ENCODE measurements around the gene DNAJC21.
"Not testable (repeated sequence)": the region's sequence is repeated elsewhere in the genome, so short reads cannot be mapped to it uniquely, and the experiment has no call there.

The DNAJC21 gene

DNA sequence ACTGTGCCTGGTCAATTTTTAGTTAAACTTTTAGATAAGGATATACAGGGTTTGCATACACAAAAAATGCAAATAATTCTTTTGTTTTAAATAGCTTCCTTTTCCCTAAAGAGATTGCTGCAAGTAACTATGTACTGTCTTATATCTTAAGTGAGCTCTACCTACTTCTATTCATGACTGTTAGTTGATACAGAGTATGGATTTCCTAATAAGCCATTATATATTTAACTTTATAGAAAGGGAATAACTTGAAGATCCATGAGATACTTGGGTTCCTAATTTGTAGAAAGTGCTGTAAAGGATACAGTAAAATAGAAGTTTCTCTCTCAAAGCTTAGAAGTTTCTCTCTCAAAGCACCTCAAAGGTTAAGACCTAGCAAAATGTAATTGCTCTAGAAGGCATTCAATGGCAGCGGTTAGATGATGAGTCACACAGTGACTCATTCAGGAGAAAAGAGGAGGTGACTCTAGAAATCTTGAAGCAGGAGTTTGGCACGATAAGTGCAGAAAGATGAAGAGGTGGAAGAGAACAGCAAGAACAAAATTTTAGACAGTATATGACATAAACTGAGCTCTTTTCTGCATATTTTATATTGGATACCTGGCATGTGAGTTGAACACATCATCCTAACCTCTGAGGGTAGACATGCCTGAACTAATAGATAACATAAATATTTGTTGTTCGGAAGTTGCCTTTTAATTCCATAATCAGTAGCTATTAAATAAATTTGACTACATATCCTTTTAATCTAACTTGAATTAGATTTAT lies 5.5 kb upstream of the DNAJC21 start:
- peak; percentile 30 to 44 for DNase-seq

DNA sequence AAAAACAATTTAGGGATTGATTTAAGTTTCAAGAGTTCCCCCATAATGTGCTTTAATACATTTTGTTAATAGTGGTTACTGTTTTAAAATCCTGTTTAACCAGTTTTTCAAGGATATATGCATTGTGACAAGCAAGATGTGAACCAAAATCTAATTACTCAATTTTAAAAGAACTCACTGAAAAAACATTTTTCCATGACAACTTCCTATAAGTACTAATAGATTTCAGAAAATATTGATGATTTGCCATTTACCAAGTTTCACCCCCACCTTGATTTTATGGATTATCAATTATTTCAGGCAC lies 4.9 kb upstream of the DNAJC21 start:
- no peak for DNase-seq

DNA sequence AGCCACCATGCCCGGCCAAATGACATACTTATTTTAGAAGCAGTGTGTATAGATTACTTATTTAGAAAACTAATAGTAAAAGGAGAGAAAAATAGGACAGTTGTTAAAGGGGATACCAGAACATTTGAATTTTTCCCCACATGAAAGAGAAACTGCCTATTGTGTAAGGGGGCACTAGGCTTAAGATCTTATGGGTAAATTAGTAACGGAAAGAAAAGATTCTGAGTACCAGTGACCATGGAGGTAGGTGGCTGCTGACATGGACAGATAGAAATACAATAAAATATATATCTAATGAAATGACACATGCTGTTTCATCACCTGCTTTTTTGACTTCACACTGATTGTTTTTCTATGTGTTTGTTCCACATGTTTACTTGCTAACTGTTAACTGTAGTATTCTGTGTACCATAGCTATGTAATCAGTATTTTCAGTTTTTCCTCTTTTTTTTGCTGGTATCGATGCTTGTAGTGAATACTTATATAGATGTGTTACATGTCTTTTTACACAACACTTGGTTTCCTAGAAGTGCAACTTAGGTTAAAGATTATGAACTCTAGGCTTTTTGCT lies 3.0 kb upstream of the DNAJC21 start:
- no peak for DNase-seq

DNA sequence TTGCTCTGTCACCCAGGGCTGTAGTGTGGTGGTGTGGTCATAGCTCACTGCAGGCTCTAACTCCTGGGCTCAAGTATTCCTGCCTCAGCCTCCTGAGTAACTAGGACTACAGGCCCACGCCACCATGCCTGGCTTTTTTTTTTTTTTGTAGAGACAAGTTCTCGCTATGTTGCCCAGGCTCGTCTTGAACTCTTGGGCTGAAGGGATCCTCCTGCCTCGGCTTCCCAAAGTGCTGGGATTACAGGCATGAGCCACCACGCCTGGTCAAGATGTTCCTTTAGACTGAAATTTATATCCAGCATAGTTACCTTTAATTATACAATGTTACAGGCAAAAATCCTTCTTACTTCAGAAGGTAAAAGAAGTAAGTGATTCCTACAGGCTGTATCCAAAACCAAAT lies 1.6 kb upstream of the DNAJC21 start:
- DNase-seq, result no peak

DNA sequence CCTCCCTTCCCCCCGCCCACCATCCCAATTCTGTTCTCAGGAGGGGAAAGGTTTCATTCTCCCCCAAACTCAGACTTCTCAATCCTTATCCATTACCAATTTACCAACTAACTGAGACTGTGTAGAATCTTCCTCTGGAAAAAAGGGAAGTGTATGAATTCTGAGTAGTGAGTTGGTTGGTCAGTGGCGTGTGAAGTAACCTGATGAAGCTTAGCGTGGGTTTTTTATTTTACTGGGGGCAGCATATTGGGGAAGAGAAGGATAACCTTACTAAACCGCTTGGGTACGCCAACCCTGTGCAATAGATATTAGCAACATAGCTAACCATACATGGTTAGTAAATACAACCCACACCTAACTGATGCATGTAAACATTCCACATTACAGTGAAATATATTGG lies 1.1 kb upstream of the DNAJC21 start:
- no peak for DNase-seq

DNA sequence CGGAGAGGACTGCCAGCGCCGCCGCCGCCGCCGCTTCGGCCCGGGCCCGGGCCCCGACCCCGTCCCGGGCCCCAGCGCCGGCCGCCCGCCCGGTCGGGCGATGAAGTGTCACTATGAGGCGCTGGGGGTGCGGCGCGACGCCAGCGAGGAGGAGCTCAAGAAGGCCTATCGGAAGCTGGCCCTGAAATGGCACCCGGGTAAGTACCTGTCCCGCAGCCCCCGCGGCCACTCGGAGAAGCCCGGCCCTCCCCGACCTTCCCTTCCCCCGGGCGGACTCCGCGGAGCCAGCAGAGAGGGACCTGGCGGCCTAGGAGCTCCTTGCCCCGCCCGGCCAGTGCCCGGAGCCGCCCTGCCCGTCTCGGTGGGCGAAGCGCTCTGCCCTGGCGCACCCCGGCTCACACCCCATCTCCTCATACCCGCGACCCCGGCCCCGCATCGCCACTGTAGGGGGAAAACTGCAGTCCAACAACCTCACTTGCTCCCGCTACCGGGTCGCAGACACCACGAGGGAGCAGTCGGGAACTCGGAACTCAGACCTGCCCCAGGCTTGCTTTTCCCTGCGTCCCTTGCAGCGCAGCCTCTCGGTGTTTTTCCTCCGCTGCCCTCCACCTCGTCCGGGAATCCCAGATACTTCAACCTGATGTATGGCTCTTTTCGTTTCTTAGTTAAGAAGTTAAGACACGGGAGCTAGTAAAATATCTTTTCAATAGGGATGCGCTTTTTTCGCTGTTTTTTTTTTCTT lies 532 bp downstream of the DNAJC21 start:
- DNase-seq, result peak; percentile 55 to 67

DNA sequence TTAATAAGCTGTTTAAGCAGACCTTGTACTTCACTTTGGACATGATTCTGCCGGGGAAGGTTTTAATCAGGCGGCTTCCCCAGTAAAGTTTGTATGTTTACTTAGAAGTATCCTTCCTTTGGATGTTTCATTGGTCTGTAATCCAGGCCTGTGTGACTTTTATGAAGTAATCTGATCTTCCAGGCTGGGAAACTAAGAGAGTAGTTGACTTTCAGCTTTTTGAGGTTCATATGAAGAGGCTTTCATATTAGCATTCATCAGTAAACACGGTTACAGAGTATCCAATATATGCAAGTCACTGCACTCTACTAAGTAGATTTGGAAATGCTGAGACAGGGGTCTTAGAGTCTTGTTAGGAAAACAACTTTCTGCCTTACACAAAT lies 1.1 kb downstream of the DNAJC21 start:
- DNase-seq, result no peak

DNA sequence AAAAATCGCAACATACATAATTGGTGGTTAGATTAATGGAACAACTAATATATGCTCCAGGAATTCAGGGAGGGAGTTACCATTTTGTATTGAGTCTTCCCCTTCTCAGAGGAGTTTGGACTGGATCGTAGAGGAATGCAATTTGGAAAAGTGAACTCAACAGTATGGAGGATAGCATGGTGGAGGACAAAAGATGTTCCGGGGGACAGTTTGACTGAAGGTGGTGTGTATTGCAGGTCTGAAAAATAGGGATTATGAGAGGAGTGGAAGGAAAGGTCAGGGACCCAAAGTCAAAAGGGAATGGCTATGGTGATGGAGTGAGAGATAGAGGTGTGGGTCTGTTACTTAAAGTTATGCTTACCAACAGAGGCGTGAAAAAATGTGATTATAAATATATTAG lies 1.5 kb downstream of the DNAJC21 start:
- DNase-seq, result no peak

DNA sequence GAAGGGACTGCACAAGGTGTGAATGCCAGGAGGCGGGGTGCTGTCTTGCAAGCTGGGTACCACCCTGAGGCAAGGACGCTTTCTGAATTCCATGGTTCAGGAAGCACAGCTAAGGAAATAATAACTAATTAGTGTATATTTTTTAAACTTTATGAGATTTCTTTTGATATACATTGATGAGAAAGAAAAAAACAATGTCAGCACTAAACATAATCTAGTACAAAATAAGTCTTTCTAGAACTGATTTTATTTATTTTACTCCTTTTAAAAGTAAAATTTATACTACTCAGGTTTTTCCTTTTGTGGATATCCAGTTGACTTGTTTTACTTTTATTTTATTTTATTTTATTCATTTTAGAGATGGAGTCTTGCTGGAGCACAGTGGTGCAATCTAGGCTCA lies 3.6 kb downstream of the DNAJC21 start:
- no peak for DNase-seq

DNA sequence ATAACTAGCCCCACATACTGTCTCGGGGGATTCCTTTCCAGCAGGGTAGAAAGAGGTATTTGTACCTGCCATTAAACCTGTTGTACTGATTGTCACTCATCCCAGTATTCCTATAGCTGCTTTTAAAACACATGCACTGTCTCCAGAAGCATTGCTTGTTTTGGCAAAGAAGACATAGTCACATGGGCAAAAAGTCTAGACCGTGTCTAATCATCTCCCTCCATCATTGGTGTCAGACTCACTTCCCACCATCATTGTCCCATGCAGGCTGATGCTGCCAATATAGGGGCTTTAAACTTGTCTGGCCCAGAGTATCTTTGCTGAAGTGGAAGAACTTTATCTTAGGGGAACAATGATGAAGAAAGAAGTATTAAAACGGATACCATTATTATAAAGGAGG lies 12.6 kb downstream of the DNAJC21 start:
- DNase-seq, result no peak

DNA sequence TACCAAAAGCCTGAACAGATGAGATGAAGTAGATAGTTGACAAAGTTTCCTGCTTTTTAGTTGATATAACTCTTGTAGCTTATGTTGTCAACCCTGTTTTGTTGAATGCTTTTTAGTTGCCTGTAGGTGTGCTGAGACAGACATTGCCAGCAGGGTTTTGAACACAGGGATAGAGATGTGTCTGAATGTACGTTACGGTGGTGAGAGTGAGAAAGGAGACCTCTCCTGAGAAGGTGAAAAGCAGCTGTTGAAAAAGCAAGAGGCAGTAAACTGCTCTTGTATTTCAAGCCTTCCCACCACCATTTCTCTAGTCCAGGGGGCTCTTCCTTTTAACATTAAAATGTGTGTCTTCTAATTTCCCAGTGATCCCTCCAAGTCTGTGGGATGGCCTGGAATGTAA lies 14.7 kb downstream of the DNAJC21 start:
- no peak for DNase-seq

DNA sequence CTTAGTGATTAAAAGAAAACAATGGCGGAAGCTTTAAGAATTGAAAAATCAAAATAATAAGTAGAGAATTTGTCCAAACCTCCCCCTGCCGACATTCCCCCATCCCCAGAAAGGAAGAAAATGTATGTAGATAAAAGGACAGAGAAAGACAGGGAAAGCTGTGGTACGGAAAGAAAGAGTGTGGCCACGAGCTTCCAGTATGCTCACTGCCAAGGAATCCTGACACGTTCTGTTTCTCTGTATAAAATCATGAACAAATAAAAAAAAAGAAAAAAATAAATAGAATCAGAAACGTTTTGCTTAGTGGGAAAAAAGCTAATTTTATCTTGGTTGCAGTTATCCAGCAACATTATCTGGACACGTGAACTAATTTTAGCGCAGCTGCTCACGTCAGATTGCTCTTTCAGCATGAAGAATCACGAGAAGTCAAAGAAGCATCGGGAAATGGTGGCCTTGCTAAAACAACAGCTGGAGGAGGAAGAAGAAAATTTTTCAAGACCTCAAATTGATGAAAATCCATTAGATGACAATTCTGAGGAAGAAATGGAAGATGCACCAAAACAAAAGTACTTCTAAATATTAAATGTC lies 15.2 kb downstream of the DNAJC21 start:
- DNase-seq, result no peak

DNA sequence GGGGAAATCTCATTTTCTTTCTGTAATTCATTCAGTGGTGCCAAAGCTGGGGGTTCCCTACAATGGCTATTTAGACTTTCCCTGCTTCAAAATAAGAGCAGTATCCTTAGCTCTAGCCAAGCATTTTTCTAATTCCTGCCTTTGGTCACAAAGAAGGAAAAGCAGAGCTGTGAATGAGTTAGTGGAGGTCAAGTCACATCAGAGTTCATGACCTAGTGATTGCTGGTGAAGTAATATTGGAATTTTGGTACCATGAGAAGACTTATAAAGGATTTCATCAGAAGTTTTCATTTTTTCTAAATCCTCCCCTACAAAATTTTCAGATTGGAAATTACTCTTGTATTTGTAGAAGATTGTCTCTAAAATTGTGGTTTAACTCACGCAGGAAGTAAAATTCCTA lies 28.0 kb downstream of the DNAJC21 start:
- no peak for DNase-seq

DNA sequence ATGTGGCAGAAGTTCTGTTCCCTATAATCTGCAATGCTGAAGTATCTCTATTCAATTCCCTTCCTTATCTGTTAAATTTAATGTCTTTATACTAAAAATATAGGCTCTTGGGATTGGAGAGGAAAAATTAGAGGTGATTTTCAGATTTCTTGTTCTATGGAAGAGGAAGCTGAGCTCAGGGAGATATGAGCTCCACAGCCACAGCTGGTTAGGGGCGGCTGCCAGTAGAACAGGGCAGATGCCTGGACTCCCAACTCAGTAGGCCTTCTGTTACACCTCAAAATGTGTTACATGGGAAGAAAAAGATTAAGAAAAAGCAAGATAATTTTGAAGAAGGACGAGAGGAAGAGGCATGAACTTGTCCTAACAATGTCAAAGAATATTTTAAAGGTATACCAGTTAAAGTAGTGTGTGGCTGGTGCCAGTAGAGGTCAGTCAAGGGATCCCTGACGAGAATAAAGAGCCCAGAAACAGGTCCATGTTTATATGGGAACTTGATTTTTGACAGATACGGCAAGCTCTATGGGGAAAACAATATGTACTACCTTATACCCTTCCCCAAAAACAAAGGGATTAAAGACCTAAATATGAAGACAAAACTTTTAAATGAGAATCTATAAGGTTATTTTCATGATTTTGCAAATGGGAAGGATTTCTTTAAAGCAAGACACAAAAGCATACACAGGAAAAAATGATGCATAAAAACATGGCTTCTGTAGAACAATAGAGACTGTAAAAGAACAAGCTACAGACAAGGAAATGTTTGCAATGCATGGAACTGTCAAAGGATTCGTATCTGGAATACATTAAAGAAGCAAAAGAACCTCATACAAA lies 28.7 kb downstream of the DNAJC21 start:
- DNase-seq, result peak; percentile 8 to 15

DNA sequence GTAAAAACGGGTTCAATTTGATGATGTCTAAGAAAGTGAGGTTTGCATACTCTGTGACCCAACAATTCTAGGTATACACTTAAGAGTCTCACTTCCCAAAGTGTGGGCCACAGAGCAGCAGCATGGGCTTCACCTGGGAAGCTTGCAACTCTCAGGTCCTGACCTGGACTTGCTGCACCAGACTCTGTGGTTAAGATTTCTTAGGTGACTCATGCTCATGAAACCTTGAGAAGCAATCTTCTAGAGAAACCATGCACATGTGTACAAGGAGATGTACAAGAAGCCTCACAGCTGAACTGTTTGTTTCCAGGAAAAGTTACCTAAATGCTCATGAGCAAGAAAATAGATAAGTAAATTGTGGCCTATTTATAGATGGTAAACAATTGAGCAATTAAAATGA lies 30.0 kb downstream of the DNAJC21 start:
- no peak for DNase-seq

DNA sequence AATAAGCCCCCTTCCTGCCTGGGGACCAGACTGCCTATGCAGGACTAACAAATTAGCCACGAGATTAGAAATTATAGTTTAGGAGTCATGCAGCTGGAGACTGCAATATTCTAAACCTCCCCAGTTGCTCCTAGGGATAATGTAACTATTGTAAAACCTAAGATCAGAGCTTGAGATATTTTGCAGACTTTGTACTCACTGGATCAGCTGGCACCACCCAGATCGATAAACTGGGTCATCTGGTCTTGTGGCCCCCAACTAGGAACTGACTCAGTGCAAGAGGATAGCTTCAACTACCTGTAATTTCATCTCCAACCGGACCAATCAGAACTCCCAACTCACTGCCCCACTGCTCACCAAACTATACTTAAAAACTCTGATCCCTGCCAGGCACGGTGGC lies 38.2 kb downstream of the DNAJC21 start:
- no peak for DNase-seq

DNA sequence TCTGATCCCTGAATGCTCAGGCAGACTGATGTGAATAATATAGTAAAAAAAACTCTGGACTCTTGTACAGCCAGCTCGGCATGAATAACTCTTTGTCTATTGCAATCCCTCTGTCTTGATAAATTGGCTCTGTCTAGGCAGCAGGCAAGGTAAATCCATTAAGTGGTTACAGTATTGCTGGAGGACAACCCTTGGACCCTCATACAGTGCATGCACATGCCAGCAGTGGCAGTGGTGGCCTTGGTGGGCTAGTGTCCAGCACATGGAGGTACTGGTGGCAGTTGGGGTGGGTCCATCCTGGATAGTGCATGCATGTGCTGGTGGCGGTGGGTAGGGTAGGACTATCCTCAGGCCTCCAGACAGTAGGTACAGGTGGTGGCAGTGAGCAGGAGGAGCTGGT lies 38.9 kb downstream of the DNAJC21 start:
- no peak for DNase-seq

DNA sequence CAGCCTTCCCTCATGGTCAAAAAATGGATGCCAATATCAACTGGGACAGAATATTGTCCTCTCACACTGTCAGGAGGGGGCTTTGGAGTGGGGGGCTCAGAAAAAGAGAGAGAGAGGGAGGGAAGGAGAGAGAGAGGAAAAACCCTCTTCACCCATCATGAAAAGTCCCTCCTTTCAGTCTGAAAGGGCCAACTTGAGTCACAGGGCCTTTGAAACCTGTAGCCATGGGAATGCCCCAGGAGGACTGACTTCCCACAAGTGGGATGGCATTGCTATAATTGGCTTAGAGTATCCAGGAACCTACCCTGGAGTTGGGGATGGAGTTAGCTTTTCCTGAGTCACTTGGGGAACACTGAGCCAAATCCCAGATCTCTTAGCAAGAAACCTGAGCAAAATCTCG lies 41.2 kb downstream of the DNAJC21 start:
- no peak for DNase-seq

DNA sequence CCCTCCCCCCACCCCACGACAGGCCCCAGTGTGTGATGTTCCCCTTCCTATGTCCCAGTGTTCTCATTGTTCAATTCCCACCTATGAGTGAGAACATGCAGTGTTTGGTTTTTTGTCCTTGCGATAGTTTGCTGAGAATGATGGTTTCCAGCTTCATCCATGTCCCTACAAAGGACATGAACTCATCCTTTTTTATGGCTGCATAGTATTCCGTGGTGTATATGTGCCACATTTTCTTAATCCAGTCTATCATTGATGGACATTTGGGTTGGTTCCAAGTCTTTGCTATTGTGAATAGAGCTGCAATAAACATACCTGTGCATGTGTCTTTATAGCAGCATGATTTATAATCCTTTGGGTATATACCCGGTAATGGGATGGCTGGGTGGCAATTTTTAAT lies 42.3 kb downstream of the DNAJC21 start:
- DNase-seq, result not testable (repeated sequence)

DNA sequence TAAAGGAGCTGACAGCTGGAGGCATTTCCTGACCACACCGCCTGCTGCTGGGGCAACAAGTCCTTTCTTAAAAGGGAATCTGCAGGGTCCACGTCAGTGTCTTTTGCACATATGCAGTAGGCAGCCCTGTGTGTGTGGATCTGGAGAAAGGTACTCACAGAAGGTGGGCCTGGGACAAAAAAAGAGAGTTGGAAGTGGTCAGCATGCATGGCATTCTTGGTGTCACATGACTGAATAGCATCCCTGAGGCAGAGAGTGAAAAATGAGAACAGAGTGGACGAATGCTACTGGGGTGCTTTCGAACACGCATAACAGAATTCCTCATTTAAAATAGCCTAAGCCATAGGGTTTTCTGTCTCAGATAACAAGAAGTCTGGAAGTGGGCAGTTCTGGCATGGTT lies 47.0 kb downstream of the DNAJC21 start:
- no peak for DNase-seq

DNA sequence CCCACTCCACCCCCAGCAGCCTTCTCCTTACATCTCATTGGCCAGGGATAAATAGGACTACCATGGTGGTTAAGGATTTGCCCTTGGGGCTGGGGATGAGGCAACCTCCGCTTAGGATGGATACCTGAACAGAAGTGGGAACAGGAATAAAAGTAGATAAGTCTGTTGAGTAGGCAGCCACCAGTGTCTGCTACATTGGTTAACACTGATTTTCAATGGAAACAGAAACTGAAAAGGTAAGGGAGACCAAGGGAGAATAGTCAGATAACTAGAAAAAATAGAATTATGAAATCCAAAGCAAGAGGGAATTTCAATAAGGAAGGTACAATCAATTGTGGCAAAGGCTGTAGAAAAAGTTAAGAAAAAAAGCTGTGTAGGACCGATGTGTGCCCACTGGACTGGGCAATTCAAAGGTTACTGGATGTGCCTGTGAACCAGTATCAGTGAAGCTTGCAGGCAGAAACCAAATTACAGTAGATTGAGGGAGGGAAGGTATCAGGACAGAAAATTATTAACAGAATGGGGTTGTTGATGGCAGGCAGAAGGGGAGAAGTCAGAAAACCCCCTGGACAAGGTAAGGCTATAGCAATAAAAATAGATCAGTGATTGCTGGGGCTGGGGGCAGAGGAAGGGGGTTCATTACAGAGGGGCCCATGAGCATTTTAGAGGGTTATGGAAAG lies 48.7 kb downstream of the DNAJC21 start:
- no peak for DNase-seq

DNA sequence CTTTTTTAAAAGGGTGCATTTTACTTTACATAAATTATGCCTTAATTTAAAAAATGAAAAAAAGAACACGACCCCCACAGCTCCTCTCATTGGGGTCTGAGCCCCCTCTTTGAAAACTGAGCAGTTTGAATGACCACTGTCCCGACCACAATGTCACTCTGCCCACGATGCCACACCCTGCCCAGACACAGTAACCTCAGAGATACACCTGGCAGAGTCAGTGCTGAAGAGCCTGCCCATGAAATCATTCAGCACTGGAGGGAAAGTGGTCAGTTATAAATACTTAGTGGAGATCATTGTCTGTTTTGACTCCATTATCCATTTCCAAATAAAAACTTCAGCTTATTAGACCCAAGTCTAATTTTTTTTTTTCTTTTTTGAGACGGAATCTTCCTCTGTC lies 49.3 kb downstream of the DNAJC21 start:
- no peak for DNase-seq

DNA sequence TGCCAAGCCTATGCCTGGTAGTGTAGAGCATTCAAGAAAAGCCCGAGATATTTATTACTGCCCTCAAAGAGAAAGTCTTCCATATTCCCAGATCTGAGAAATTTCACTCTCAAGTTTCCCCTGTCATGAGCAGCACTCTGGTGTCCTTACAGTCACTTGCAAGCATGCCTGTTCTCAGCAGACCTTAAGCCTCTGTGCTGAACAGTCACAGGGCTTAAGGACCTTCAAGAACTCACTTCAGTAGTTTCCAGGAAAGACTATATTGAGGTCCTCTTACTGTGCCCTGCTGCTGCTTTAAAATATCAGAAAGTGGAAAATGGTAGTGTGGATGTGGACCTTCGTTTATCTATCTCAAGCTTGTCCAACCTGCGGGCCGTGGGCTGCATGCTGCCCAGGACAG lies 53.5 kb downstream of the DNAJC21 start:
- DNase-seq, result no peak
